RPMI7951 (cell line): ENCODE results near the gene SDC1. TPM values are rescaled to one million over a fixed set of nuclear protein-coding genes. Genes with fewer than 3 reads are reported as not detected.
A peak's percentile ranks its signal among the peaks of the same experiment; 100 is the strongest.

Experiments
- DNase-seq: peaks from one replicate; pipeline ENCODE4 v3.0.0-alpha.2; 2012; ENCODE audit warnings: low read depth
- total RNA-seq: library from RNA; depleted of rRNA; stranded (reverse); fragments of >200 nt; shearing (Covaris generic); gene quantifications from 2 replicates; pipeline ENCODE4 v1.2.3, GENCODE V29; 2014

SDC1 gene
- total RNA-seq, 1 experiment from 2014 or later = 28.8 TPM

DNA sequence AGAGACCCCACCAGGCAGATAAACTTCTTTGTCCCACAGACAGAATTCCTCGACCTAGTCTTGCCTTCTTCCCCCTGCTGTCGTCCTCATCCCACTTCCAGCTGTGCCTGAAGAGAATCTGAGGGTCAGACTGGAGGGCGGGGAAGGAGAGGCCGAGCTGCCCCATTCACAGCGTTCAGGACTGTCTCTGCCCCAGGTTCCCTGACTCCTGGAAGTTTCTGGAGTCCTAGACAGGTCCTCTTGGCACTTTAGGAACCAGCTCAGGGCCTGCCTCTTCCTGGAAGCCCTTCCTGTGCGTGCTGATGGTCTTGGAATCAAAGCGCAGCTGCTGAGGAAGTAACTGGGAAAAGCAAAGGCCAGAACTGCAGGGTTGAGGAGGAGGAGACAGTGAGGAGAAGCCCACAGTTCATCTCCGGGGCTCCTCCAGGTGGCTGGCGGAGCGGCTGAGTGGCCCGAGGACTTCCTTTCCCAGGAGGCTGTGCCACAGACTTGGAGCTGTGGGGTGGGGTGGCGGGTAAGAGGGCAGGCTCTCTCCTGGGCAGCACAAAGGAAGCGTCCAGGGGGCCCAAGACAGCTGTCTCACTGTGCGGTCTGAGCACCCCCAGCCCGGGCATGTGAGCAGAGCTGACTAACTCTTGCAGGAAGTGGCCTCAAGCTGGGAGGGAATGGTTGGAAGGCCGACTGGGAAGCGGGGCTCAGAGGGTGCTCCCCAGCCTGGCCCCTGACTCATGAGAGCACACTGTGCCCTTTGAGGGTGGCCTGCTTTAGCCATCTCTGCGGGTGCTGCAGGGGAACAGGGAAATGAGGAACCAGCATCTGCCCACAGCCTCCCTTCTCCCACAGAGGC lies 39.5 kb downstream of the SDC1 start:
- DNase-seq = peak; percentile 84

DNA sequence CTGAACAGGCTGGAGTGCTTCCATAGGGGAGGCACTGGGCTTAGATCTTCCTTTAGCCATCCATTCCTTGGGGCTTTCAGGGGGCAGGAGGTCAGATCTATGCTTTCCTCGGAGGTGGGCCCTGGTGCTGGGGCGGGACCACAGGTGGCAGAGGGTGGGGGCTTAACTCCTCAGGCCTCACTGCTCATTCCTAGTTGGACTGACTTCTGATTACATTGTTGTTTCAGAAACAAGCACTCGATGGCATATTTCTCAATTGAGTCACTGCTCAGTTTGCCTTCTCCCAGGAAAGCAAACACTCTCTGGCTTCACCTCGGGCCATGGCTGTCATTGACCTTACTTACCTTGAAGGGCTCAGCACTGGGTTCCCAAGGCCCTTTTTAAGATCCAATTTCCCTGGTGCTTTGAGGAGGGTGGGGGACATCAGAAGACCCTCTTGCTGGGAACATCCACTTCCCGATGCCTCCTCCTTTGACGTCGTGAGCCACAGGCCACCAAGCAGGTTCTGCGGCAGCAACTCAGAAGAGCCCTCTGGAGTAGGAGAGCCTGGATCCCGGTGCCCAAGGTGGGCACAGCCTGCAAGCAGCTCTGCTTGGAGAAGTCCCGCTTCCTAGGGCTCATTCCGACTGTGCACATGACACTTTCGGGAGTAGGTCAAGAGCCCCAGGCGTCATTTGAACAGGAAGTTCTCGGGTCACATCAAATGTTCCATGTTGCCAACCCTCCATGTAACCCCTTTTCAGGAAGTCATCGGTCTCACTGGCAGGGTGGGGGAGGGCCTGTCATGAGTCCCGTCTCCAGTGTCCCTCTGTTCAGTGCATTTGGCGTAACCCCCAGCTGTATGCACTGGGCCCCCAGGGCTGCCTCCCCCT lies 40.6 kb downstream of the SDC1 start:
- DNase-seq = peak; percentile 69

DNA sequence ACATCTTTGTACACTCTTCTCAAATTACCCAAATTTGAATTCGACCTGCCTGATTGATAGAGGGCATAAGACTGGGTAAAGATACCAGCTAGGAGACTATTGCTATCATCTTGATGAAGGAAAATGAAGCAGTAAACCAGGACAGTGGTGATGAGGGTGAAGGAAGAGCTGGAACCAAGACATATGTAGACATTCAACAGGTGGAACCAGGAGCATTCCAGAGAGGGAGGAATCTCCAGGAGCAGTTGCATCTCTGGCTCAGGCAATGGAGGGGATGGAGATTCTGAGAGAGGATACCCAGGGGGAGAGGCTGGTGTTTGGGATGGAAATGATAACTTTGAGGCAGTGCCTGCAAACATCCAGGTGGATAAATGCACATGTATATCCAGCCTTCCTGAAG lies 41.6 kb downstream of the SDC1 start:
- DNase-seq = no peak

DNA sequence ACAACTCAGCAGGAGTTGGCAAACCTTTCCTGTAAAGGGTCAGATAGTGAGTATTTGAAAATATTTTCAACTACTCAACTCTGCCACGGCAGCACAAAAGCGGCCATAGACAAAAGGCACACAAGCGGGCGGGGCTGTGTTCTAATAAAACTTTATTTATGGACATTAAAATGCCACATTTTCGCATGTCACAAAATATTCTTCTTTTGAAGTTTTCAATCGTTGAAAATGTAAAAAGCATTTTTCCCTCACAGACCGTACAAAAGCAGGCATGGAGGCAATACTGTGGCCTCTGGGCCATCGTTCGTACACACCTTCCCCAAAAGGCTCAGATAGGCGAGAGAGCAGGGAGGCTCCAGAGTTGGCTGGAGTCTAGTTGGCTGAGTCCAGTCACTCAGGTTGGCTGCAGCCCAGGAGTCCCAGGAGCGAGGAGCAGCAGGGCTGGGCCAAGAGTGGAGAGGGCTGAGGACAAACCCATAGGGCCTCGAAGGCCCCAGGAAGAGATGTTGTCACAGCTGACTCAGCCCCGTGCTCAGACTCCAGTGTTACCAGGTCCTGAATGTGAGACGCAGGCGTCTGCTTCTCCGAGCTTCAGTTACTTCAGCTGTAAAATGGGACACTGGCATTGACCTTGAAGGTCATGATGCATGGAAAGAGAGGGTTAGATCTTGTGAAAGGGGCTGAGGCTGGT lies 42.5 kb downstream of the SDC1 start:
- DNase-seq = peak; percentile 88

DNA sequence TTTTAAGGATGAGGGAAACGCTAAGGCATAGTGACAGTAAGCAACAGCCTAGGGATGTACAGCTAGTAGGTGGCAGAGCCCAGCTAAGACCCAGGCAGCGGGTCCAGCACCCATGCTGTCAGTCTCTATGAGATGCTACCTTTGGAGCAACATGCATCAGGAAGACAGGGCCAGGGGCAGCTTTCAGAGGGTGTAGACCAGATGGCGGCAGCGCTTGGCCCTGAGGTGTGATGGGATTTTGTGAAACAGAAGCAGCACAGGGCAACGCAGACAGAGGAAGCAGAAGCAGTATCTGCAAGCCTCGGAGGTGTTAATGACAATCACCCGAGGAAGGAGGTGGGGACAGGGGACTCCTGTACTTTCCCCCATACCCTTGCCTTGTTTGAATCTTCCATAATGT lies 43.2 kb downstream of the SDC1 start:
- no peak for DNase-seq

DNA sequence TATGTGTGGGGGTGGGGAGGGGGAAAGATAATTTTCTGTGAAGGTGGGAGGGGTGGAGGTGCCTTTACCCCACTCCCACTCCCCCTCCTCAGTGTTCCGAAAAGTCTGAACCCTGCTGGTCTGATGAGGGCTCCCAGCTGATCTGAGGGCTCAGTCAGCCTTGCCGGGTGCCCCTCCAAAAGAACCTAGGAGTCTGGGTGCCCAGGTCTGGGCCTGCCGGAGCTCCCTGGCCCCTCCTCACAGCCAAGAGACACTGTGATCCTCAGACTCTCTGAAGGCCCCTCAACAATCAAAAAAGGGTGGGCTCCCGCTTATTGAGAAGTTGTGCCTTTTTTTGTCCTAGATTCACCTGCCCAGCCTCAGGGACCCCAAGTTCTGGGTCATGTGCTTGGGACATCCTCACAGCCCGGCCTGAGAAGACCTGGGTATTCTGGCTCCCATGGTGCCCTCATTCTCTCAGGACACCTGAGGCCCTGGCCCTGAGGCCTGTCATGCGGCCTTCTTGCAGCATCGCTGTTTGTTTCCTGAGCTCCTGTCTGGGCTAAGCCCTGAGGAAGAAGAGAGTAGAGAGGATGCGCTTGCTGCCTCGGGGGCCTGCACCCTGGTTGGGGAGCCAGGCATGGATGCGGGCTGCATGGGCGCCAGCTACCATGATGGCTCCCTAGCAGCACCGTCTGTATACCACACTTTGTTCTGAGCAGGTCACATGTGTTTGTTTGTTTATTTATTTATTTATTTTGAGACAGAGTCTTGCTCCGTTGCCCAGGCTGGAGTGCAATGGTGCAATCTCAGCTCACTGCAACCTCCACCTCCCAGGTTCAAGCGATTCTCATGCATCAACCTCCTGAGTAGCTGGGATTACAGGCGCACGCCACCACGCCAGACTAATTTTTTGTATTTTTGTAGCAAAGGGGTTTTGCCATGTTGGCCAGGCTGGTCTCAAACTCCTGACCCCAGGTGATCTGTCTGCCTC lies 44.0 kb downstream of the SDC1 start:
- no peak for DNase-seq

DNA sequence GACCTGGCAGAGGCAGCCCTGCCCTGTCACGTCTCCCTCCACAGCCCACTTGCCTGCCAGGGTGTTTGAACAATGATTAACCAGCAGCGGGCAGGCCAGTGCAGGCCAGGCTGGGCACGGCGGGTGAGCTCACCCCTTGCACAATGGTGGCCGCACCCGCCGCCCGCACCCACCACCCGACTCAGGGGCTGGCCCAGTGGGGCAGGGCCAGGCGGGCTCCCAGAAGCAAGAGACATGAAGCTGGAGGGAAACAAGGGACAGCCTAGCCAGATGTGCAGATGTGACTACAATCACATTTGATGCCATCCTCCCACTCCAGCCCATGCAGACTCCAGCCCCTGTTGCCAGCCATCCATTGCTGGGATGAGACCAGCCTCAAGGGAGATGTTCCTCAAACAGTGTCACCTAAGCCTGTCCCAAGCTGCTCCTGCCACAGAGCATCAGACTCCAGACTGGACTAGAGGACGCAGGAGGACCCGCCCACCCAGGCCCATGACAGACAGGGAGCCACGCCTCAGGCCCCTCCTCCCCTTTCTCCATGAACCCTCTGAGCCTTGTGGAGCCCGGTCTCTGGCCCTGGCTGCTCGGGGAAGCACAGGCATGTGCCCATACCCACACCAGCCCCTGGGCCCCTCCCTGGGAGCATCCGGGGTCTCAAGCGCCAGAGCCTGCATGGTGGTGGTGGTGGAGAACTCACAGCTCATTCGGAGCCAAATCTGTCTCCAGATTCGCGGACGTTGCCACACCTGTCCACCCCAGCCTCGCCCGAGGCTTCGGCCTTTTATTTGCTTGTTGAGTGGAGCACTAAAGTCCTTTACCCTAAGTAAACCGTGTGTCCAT lies 45.0 kb downstream of the SDC1 start:
- no peak for DNase-seq

DNA sequence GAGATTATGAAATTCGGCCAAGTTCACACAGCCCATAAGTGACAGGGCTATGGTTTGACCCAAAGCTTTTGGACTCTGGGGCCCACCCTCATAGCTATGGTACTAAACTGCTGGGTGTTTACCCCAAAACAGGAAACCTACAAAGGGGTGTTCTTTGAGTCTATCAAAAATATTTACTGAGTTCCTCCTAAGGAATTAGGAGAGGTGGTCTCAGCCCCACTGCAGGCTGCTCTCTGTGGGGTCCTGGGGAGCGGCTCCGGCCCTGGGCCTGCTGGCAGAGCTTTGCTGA lies 45.5 kb downstream of the SDC1 start:
- DNase-seq = no peak

DNA sequence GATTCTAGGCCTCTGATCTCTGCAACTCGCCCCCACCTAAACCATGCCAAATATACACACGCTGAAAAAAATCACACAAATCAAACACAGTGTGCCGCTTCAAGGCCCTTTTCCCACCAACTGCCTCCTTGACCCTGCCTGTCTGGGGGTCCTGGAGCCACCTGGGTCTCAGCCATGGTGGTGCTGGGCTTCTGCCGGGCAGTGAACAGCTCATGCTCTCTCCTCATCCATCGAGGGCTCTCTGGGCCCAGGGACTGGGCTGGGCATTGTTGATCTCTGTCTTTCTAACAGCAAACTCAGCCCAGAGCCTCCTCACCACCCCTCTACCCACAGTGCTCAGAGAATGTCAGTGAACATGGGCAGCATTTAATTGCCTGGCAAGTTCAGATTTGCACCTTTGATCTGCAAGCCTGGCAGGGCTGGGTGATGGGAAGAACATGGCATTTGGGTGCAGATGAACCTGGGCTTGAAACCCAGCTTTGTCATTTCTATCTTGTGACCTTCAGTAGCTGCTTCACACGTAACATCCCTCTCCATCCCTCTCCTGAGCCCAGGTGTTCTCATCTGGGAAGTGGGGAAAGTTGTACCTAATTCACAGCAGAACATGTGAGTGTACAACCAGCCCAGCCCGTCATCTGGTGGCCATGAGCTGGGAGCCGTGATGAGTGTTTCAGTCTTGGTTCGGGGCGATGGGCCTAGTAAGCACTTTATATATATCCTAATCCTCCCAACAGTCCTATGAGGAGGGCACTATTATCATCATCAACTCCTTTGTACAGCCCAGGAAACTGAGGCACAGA lies 46.1 kb downstream of the SDC1 start:
- no peak for DNase-seq

DNA sequence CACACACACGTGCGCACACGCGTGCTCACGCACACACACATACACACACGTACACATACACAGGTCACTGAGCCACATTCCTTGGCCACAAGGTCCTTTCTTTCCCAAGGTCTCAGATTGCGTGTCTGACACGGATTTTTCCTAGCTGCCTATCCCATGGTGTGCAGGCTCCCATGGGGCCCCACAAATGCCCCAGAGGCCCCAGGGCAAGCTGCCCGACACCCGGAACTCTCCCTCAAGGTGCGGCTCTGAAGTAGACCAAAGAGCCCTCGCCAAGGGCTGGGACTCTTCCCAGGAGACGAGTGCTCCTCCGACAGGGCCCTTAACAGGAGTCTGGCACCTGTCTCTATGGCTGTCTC lies 46.7 kb downstream of the SDC1 start:
- no peak for DNase-seq

DNA sequence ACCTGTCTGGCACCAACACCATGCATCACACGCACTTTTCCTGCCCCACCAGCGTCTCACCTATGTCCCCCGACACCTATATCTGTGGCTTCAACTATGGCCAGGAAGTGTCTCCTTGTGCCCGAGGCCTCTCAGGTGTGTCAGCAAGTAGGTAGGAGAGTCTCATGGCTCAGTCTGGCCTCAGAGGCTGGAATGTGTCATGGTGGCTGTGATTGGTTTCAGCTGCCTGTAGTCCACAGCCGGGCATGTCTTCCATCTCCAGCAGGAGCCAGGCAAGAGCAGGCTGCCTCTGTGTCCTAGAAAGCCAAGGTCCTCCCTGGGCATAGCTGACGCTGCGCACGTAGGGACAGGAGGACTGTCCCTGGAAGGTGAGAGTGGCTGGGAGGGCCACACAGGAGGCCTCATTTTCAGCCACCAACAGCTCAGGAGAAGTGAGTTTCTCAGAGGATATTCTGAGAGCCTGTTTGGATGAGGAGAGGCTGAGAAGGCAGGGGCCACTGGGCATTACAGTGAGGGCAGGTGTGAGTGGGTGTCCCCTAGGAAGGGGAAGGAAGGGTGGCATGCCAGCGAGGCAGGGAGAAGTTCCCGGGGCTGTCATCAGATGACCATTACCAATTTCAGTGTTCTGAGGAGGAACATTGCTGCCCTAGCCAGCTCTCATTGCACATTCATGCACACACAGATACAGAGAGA lies 47.2 kb downstream of the SDC1 start:
- DNase-seq = no peak

DNA sequence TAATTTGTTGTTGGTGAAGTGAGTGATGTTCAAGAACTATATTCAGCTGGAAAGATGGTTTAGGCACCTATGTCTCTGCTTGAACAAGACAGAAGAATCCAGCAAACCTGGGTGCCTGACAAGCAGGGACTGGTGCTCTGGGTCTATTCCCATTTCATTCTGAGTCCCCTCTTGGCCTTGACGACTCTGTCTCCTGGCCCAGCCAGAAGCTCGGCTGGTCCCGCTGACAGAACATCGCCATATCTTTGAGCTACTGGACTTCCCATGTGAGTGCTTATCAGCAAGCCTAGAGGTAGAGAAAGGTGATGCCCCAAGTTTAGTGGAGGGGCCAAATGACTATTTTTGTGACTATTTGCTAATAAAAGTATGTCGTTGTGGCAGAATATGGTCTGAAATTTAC lies 48.2 kb downstream of the SDC1 start:
- DNase-seq = no peak

DNA sequence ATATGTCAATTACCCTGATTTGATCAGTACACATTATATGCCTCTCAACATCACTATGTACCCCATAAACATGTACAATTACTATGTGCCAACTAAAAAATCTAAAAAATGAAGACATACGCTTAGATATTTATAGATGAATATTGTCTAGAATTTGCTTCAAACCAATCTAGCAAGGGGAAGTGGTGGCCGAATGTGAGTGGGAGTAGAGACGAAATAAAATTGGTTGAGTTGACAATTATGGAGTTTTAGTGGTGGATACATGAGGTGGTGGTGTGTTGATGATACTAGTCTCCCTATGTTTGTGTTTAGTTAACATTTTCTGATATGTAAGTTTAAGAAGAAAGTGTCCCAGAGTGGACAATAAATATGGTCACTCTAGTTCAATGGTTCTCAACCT lies 49.0 kb downstream of the SDC1 start:
- no peak for DNase-seq

DNA sequence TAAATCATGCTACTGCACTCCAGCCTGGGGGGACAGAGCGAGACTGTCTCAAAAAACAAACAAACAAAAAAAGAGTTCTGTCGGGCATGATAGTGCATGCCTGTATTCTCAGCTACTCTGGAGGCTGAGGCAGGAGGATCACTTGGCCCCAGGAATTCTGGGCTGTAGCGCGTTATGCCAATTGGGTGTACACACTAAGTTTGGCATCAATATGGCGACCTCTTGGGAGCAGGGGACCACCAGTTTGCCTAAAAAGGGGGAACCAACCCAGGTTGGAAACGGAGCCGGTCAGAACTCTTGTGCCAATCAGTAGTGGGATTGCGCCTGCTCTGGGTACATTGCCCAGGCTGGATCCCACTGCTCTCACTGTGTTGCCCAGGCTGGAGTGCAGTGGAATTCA lies 49.7 kb downstream of the SDC1 start:
- DNase-seq = no peak

DNA sequence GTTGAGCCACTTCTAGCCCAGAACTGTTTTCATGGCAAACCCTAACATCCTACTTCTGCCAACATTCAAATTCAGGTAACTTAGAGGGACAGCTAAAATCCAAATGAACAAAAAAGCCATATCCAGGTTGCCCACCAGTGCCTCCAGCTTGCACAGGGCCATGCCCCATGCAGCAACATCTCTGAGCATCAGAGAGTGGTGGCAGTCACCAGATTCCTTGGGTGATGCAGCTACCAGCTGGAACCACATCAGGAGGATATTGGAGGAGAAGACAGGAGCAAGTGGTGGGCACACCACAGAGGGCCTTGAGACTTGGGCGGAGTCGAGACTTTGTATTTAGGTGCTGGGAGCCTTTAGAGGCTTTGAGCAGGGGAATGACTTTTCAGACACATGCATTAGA lies 50.5 kb downstream of the SDC1 start:
- DNase-seq = no peak

DNA sequence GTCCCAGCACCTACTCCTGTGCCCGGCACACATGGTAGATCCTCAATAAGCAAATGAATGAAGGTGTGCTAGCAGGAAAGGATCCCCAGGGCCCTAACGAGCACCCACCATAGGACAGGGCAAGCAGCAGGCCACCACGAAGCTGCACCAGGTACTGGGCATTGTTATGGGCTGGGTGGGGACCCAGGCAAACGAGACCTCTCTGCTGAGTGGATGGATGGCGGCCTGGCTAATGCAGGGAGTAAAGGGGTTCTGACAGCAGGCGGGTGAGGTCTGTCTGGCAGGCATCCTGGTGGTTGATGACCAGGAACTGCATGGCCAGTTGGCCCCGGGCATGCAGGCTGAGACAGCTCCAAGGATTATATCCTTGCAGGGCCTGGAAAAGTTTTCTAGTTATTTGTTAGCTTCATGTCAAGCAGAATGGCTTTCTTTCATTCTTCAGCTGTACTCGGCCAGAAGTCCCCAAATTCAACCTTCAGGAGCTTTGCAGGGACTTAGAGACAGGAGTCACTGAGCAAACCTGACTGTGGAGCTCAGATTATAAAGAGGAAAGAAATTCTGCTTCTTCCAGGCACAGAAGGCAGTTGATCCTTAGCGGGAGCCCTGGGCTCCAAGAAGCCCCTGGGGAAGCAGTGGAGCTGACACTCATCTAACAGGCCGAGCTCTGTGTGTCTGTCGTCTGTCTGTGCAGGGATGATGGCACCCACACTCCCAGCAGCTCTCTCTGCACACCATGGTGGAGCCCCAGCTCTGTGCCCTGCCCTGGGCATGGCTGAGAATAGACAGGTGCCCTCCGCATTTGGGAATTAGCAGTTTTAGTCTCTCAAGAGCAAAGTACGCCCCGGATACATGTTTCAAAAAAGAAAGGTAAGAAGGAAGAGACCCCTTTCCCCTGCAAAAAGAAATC lies 51.2 kb downstream of the SDC1 start:
- DNase-seq = no peak

DNA sequence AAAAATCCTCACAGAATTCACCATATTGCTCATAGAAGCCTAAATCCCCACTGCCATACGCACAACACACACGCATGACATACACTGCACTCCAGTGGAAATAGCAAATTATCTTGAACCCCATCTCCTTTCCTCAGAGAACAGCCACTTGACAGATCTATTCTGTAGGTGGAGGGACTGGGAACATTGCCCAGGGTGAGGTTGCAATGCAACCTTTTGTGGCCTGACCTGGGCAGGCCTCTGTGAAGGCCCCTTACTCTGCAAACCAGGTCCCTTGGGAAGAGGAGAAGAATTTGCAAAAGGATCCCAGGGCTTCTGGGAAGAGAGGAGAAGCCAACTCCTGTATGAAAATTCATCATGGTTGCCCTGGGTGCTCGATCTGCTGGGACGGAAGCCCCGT lies 51.9 kb downstream of the SDC1 start:
- DNase-seq = no peak
